ENCODE measurements around the gene OR4M1.
"Not testable (repeated sequence)": the region's sequence is repeated elsewhere in the genome, so short reads cannot be mapped to it uniquely, and the experiment has no call there.

The OR4M1 gene

GRCh38 chr14:19800282-19801117, 27.2 kb downstream of the OR4M1 start:
- Mint-ChIP-seq H3K36me3 (ENCODE audit: low read depth) (no peaks in the 10 kb centered on the region), H3K4me1 (no peaks in the 10 kb centered on the region), H3K4me3 (no peak overlapping the region), H3K9me3 (peaks cover 46% of the 10 kb centered on the region), H3K27ac (no peak overlapping the region), H3K27me3 (ENCODE audit: low read depth, poor library complexity) (no peaks in the 10 kb centered on the region)
- no peak for DNase-seq
- no peak for TF ChIP-seq CTCF (IDR thresholded peaks at IDR 0.05)

GRCh38 chr14:19801118-19801464, 27.8 kb downstream of the OR4M1 start:
- DNase-seq = no peak
- H3K27ac Mint-ChIP-seq = no peak overlapping the region
- H3K36me3 Mint-ChIP-seq (ENCODE audit: low read depth) = no peaks in the 10 kb centered on the region
- TF ChIP-seq CTCF (IDR thresholded peaks at IDR 0.05) = no peak
- H3K4me3 Mint-ChIP-seq = no peak overlapping the region
- no peaks in the 10 kb centered on the region for H3K27me3 Mint-ChIP-seq (ENCODE audit: low read depth, poor library complexity)
- no peaks in the 10 kb centered on the region for H3K4me1 Mint-ChIP-seq
- H3K9me3 Mint-ChIP-seq = peaks cover 46% of the 10 kb centered on the region

- DNase-seq; H3K4me3 Mint-ChIP-seq; H3K4me1 Mint-ChIP-seq; H3K36me3 Mint-ChIP-seq (ENCODE audit: low read depth); H3K27ac Mint-ChIP-seq; H3K27me3 Mint-ChIP-seq (ENCODE audit: low read depth, poor library complexity): not testable (repeated sequence)
- peaks cover 40% of the 10 kb centered on the region for H3K9me3 Mint-ChIP-seq
These were observed 30.2 kb downstream of the OR4M1 start, which contains the start of gene OR4N2 for GRCh38 chr14:19803470-19803869. Gene OR4N2 (plus strand): TSS chr14:19803770. CDS start chr14:19827449, 23,679 bp downstream.

GRCh38 chr14:19813171-19813920, 40.0 kb downstream of the OR4M1 start:
- DNase-seq; H3K4me1 Mint-ChIP-seq; H3K36me3 Mint-ChIP-seq (ENCODE audit: low read depth); H3K27me3 Mint-ChIP-seq (ENCODE audit: low read depth, poor library complexity); H3K4me3 Mint-ChIP-seq; H3K27ac Mint-ChIP-seq: not testable (repeated sequence)
- peaks cover 20% of the 10 kb centered on the region for H3K9me3 Mint-ChIP-seq

GRCh38 chr14:19819879-19820278, 46.6 kb downstream of the OR4M1 start:
- not testable (repeated sequence) for H3K4me3 Mint-ChIP-seq; H3K27me3 Mint-ChIP-seq (ENCODE audit: low read depth, poor library complexity); H3K4me1 Mint-ChIP-seq; DNase-seq; H3K36me3 Mint-ChIP-seq (ENCODE audit: low read depth); H3K27ac Mint-ChIP-seq; H3K9me3 Mint-ChIP-seq

GRCh38 chr14:19821016-19821415, 47.7 kb downstream of the OR4M1 start:
- not testable (repeated sequence) for H3K9me3 Mint-ChIP-seq; H3K4me3 Mint-ChIP-seq; H3K27ac Mint-ChIP-seq; H3K4me1 Mint-ChIP-seq; H3K27me3 Mint-ChIP-seq (ENCODE audit: low read depth, poor library complexity); DNase-seq; H3K36me3 Mint-ChIP-seq (ENCODE audit: low read depth)

- Mint-ChIP-seq H3K4me3 (no peak overlapping the region), H3K27me3 (ENCODE audit: low read depth, poor library complexity) (peaks cover 3% of the 10 kb centered on the region), H3K4me1 (no peaks in the 10 kb centered on the region), H3K27ac (no peak overlapping the region), H3K9me3 (no peaks in the 10 kb centered on the region), H3K36me3 (ENCODE audit: low read depth) (no peaks in the 10 kb centered on the region)
- no peak for DNase-seq
- TF ChIP-seq CTCF (IDR thresholded peaks at IDR 0.05) = no peak
These were observed 49.9 kb downstream of the OR4M1 start for GRCh38 chr14:19823178-19823577.

All from nephron progenitor cell (in vitro differentiated cells).